Neutrophil (primary cell): ENCODE measurements around the gene CLSTN2.

Source experiments
- H3K27ac ChIP-seq: fragments of 200-600 bp; sonication (generic); 2 replicates; pipeline ENCODE4 v1.5.1; 2016; ENCODE audit warnings: mild to moderate bottlenecking, moderate library complexity
- H3K27me3 ChIP-seq: fragments of 200-600 bp; sonication (generic); 2 replicates; pipeline ENCODE4 v1.6.0; 2016; ENCODE audit warnings: mild to moderate bottlenecking
- H3K36me3 ChIP-seq: fragments of 200-600 bp; sonication (generic); 2 replicates; pipeline ENCODE4 v1.5.1; 2017
- H3K4me1 ChIP-seq, 2 experiments: fragments of 200-600 bp in 1 of 2; sonication (generic) in 1 of 2; 1 replicate in 1 of 2; 2 replicates in 1 of 2; pipeline versions ENCODE4 v1.5.1 to v1.6.1; 2013 to 2016; ENCODE audit warnings: low read depth in 1 of 2, low read length in 1 of 2, mild to moderate bottlenecking in 1 of 2, moderate library complexity in 1 of 2; ENCODE audit not compliant: control insufficient read depth in 1 of 2, insufficient read depth in 1 of 2
- H3K4me3 ChIP-seq, 2 experiments: fragments of 200-600 bp in 1 of 2; sonication (generic) in 1 of 2; 1 replicate in 1 of 2; 2 replicates in 1 of 2; pipeline ENCODE4 v1.5.1; 2013 to 2016; ENCODE audit warnings: low read depth in 1 of 2, low read length in 1 of 2, mild to moderate bottlenecking in 1 of 2, moderate library complexity in 1 of 2
- H3K9me3 ChIP-seq: fragments of 200-600 bp; sonication (generic); 2 replicates; pipeline ENCODE4 v1.5.1; 2016
- TF ChIP-seq, protein P1 (sequence below): fragments of 200-600 bp; sonication (generic); IDR thresholded peaks from 2 replicates; pipeline ENCODE4 v1.5.1; 2016; ENCODE audit warnings: antibody characterized with exemption

Gene CLSTN2

DNA sequence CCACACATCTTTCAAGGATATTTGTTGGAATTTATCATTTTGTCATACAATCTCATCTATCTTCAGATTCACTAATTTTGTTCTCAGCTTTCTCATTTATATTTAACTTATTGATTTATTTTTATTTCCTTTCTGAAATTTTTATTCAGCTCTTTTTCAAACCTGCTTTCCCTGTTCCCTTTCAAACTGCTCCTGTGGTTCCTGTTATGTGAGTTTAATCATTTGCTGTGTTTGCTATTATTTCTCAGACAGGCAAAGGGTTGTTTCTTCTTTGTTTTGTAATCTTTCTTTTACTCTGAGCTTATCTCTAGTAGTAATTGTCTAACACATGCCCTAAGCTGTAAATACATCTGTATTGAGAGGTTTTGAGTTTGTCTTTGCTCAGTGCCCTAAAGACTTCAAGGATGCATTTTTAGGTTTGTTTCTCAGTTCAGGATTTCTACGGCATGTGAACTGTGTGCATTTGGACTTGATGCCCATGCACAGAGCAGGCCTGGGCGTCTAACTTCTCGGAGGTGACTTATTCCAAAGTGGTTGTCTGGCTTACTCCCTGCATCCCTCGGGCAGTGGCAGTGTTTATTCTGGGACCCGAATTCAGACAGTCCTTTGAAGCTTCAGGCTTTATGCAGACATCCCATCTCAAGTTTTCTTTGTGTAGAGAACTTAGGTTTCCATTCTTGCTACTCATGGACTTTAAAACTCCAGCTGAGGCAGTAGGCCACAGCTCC is 587.8 kb downstream of the CLSTN2 start:
- Histone ChIP-seq H3K4me3 (no peak overlapping the region), H3K27me3 (no peaks in the 10 kb centered on the region), H3K4me1 (no peaks in the 10 kb centered on the region), H3K36me3 (no peaks in the 10 kb centered on the region), H3K9me3 (no peaks in the 10 kb centered on the region), H3K27ac (no peak overlapping the region)
- TF ChIP-seq, protein P1, sequence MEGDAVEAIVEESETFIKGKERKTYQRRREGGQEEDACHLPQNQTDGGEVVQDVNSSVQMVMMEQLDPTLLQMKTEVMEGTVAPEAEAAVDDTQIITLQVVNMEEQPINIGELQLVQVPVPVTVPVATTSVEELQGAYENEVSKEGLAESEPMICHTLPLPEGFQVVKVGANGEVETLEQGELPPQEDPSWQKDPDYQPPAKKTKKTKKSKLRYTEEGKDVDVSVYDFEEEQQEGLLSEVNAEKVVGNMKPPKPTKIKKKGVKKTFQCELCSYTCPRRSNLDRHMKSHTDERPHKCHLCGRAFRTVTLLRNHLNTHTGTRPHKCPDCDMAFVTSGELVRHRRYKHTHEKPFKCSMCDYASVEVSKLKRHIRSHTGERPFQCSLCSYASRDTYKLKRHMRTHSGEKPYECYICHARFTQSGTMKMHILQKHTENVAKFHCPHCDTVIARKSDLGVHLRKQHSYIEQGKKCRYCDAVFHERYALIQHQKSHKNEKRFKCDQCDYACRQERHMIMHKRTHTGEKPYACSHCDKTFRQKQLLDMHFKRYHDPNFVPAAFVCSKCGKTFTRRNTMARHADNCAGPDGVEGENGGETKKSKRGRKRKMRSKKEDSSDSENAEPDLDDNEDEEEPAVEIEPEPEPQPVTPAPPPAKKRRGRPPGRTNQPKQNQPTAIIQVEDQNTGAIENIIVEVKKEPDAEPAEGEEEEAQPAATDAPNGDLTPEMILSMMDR, result no peak

DNA sequence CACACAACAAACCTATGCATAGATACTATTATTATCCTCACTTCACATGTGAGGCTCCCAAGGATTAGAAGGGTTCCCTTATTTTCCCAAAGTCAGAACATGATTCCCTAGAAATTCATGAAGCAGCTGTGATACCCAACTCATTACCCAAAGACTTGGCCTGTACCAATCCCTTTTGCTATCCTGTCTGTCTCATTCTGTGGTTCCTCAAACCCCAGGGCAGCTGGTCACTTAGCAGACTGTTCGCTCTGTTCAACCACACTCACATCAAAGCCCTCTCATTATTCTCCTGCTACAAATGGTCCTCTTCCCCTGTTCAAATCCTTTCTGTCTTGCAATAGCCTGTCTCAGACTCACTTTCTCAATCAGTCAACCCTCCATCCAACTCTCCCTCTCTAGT is 588.6 kb downstream of the CLSTN2 start:
- Histone ChIP-seq H3K4me3 (no peak overlapping the region), H3K4me1 (no peaks in the 10 kb centered on the region), H3K27ac (no peak overlapping the region), H3K27me3 (no peaks in the 10 kb centered on the region), H3K9me3 (no peaks in the 10 kb centered on the region), H3K36me3 (no peaks in the 10 kb centered on the region)
- TF ChIP-seq, protein P1, result no peak

DNA sequence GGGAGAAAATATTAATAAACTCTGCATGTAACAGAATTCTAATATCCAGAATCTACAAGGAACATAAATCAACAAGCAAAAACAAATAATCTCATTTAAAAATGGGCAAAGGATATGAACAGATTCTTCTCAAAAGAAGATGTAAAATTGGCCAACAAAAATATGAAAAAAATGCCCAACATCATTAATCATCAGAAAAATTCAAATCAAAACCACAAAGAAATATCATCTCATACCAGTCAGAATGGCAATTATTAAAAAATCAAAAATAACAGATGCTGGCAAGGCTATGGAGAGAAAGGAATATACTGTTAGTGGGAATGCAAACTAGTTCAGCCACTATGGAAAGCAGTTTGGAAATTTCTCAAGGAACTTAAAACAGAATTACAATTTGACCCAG is 592.2 kb downstream of the CLSTN2 start:
- TF ChIP-seq, protein P1, result no peak

GRCh38 chr3:140529096-140529495 is 594.1 kb downstream of the CLSTN2 start:
- no peaks in the 10 kb centered on the region for H3K27me3 ChIP-seq
- TF ChIP-seq, protein P1, result no peak
- no peaks in the 10 kb centered on the region for H3K9me3 ChIP-seq
- no peak overlapping the region for H3K4me3 ChIP-seq
- no peaks in the 10 kb centered on the region for H3K36me3 ChIP-seq
- H3K27ac ChIP-seq, result no peak overlapping the region
- H3K4me1 ChIP-seq, result no peaks in the 10 kb centered on the region

More for the DNA sequence above, 592.2 kb downstream of the CLSTN2 start:
- Histone ChIP-seq H3K27ac (no peak overlapping the region), H3K4me3 (no peak overlapping the region), H3K36me3 (no peaks in the 10 kb centered on the region), H3K9me3 (no peaks in the 10 kb centered on the region), H3K4me1 (no peaks in the 10 kb centered on the region), H3K27me3 (no peaks in the 10 kb centered on the region)

- Histone ChIP-seq H3K27me3 (no peaks in the 10 kb centered on the region), H3K9me3 (no peaks in the 10 kb centered on the region), H3K36me3 (no peaks in the 10 kb centered on the region), H3K4me3 (no peak overlapping the region), H3K27ac (no peak overlapping the region), H3K4me1 (no peaks in the 10 kb centered on the region)
- TF ChIP-seq, protein P1, result no peak
Observed at GRCh38 chr3:140529558-140529957, 594.6 kb downstream of the CLSTN2 start.
